ENCODE results near the gene SLC38A2.

SLC38A2 gene

DNA sequence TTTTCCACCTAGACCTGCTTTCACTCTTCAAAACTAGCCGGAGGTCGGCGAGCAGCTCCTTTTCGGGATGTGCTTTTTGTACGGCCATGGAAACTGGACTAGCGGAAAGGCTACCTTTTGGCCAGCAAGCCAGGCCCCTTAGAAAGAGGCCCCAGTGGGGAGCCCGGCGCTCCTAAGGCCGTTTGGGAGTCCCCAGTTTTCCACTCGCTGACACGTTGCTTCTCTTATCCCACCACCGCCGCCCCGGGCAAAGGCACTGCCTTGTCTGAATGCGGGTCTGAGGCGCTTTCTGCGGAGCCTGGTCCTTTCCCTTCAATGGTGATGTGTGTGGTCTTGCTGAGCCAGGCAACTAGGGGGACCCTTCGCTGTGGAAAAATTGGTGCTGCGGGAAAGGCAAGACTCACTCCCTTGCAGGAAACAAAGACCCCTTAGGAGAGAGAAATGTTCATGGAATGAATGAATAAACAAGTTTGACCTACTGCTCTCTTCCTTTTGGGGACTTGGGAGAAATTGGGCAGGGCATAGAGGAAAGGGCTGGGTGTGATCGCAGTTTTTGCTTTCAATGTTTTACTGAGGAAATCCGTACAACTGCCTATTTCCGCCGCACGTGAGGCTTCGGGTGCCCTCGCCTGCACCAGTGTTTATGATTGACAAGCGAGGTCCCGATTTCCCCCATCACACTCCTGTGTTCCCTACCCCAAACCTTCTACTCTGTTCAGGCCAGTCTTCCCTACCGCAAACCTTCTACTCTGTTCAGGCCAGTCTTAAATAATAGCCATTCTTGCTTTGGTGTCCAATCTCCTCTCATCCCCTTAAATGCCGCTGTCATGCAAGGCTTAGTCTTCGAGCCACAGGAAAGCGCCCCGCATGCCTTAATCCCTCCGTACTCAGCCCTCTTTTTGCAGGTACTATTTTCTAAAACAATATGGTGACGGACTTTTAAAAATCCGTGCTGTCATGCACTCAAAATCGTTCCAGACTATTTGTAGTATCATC lies 1.0 kb upstream of the SLC38A2 start:
- DNase-seq: peak; percentile 69

- DNase-seq: peak; percentile 67
These were observed 642 bp downstream of the SLC38A2 start for GRCh38 chr12:46371718-46372543.

DNA sequence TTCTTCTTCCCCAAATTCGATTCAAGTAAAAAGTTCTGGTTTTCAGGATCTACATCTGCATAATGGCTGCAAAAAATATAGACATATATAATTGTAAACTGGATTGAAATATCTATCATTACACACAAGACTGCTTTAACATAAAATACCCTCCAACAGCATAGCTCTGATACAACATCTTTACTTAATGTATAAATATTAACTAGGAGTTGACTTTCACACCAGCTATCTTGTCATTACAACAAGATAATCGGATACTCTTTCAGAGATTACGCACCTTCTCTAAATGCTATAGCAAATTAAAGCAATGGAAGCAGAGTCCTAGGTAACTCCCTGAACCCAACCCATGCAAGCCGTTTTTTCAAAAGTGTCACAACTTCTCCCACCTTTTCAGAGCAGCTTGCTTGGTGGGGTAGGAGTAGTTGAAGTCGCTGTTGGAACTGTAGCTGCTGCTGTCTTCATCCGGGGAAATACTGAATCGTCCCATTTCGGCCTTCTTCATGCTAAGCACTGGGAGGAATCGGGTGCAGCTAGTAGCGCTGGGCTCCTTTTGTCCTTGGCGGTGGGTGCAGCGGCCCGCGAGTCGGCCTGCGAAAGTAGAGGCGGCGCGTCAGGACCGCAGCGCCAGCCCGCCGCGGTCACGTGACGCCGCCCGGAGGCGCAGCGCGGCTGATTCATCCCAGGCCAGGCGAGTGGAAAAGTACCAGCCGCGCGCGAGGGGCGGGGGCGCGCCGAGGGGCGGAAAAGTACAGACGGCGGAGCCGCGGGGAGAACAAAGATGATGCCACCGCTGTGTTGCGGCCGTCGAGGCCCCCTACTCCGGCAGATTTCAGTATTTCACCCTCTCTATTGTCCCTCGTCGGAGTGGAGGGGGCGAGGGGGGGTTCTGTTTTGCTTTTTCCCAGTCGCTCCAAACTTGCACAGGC lies 1.5 kb downstream of the SLC38A2 start:
- DNase-seq: peak; percentile 91

DNA sequence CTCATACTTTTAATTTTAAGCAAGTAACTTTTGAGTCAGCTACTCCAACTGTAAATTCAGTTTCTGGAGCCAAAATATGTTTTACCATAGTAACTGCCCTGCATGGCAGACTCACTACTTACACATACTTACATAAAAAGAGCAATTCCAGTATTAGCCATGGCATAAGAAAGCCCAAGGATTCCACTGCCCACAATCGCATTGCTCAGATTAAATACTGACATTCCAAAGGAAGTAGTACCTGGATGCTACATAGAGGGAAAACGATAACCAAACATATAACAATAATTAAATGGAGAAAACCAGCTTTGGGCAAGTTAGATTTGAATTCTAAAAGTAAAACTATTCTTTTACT lies 2.2 kb downstream of the SLC38A2 start:
- DNase-seq: no peak

- DNase-seq: no peak
These were observed 2.8 kb downstream of the SLC38A2 start for GRCh38 chr12:46369474-46370379.

GRCh38 chr12:46369095-46369473 lies 3.5 kb downstream of the SLC38A2 start:
- no peak for DNase-seq

DNA sequence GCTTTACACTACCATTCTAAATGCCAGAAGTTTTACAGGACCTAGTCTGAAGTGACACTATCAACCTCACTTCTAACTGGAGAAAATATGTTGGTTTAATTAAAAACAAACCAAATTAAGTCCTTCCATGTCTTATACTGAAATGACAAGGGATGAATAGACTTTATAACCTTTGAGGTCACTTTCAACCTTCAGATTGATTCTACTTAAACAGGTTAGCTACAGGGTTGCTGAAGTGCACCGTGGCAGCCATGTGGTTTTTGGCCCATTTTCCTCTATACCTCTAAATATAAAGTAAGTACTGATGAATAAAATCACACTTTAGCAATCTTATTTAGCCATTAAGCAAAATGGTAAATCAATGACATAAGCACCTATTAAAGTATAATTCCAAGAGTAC lies 3.9 kb downstream of the SLC38A2 start:
- no peak for DNase-seq

GRCh38 chr12:46368138-46368537 lies 4.4 kb downstream of the SLC38A2 start:
- DNase-seq: no peak

GRCh38 chr12:46367351-46368029 lies 5.1 kb downstream of the SLC38A2 start:
- DNase-seq: no peak

- no peak for DNase-seq
These were observed 5.8 kb downstream of the SLC38A2 start for GRCh38 chr12:46366771-46367170.

- DNase-seq: no peak
These were observed 6.6 kb downstream of the SLC38A2 start for GRCh38 chr12:46365951-46366379.

GRCh38 chr12:46364777-46365580 lies 7.6 kb downstream of the SLC38A2 start:
- peak; percentile 64 for DNase-seq

DNA sequence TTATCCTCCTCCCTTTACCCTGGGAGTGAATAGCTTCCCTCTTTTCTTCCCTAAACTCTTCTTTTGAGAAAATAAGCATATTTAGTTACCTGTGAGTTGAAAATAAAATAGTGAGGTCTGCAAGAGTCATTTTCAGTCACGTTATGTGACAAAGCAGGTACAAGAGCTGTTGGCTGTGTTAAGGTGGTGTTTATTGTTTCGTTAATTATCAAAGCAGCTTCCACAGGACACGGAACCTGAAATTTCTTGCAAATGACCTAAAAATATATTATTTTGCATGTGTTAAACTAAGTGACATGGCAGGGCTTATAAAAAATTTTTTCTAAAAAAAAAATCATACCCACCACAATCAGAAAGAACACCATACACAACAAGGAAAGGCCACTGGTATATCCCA lies 8.3 kb downstream of the SLC38A2 start:
- no peak for DNase-seq

- DNase-seq: no peak
These were observed 8.8 kb downstream of the SLC38A2 start for GRCh38 chr12:46363582-46364299.

- no peak for DNase-seq
These were observed 9.5 kb downstream of the SLC38A2 start for GRCh38 chr12:46362895-46363581.

DNA sequence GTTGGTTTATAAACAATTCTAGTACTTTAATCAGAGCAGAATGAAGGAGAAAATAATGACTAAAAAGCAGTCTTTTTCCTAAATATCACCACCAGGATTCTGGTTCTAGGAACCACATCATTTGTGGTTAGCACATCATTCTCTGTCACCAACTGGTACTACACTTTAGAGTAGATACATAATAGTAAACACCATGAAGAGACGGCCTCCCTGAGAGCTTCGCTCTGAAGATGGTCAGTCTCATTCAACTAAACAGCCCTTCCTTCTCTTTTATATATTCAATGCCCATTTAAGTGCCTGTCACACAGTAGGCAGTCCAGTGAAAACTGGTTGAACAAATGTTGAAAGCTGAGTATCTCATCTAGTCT lies 10.9 kb downstream of the SLC38A2 start:
- DNase-seq: no peak

DNA sequence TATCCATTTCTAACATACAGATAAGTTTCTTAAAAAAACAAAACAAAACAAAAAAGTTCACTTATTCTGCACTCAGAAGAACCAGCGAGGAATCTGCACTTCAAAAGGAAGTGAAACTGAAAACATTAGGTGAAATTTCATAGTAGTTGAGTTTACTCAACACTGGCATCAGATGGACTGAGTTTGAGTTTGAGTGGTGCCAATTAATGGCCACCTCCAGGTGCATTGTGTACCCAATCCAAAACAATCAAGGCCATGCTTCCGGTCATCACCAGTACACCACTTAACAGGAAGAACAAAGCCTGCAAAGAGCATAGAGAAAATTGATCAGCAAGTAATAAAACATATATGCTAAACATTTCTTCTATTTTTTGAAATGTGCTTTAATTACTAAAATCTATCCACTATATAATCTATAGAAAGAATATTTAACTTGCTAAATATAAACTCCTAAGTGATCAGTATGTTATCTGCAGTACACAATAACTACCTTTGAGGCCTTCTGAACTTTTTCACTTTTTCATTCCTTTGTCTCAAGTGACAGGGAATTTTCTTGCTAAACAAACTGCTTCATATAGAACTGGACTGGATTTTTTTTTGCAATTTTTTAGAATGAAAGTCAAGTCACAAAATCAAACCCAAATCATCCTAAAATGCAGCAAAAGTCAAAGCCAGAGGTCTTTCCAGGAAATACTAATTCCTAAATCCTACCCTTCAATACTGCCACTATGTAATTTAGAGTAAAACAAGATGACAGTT lies 11.5 kb downstream of the SLC38A2 start:
- DNase-seq: no peak

- no peak for DNase-seq
These were observed 12.2 kb downstream of the SLC38A2 start for GRCh38 chr12:46360370-46360769.
